Endometrium (tissue), 2 donors: Measurements from ENCODE around the gene MACROD1.
"Not testable (repeated sequence)": the region's sequence is repeated elsewhere in the genome, so short reads cannot be mapped to it uniquely, and the experiment has no call there.

Source experiments
- FAIRE-seq: peaks from 2 replicates; lab custom pipeline; 2012; peaks lifted over from hg19 to GRCh38; lab: Jason Lieb, UNC
- donor health status: control.
- donor health status: control.

The MACROD1 gene

GRCh38 chr11:64053699-64054098 is 112.2 kb downstream of the MACROD1 start:
- FAIRE-seq = no peak

- FAIRE-seq = no peak
Observed at GRCh38 chr11:64052938-64053622, 112.8 kb downstream of the MACROD1 start.

- no peak for FAIRE-seq
Observed at GRCh38 chr11:64052436-64052835, 113.5 kb downstream of the MACROD1 start.

GRCh38 chr11:64051297-64051696 is 114.6 kb downstream of the MACROD1 start:
- no peak for FAIRE-seq

GRCh38 chr11:64049509-64049908 is 116.4 kb downstream of the MACROD1 start:
- no peak for FAIRE-seq

- FAIRE-seq = no peak
Observed at GRCh38 chr11:64048042-64048854, 117.7 kb downstream of the MACROD1 start.

- FAIRE-seq = not testable (repeated sequence)
Observed at GRCh38 chr11:64047373-64047772, 118.5 kb downstream of the MACROD1 start.

GRCh38 chr11:64045700-64046099 is 120.2 kb downstream of the MACROD1 start:
- FAIRE-seq = no peak

- FAIRE-seq = no peak
Observed at GRCh38 chr11:64044730-64045393, 121.1 kb downstream of the MACROD1 start.

GRCh38 chr11:64043545-64043944 is 122.4 kb downstream of the MACROD1 start:
- FAIRE-seq = no peak

- FAIRE-seq = no peak
Observed at GRCh38 chr11:64042301-64042700, 123.6 kb downstream of the MACROD1 start.

GRCh38 chr11:64041846-64042245 is 124.1 kb downstream of the MACROD1 start:
- FAIRE-seq = no peak

- FAIRE-seq = no peak
Observed at GRCh38 chr11:64040684-64041322, 125.1 kb downstream of the MACROD1 start.

GRCh38 chr11:64039012-64039665 is 126.8 kb downstream of the MACROD1 start:
- no peak for FAIRE-seq

- FAIRE-seq = no peak
Observed at GRCh38 chr11:64038500-64038899, 127.4 kb downstream of the MACROD1 start.

- no peak for FAIRE-seq
Observed at GRCh38 chr11:64037027-64037634, 128.8 kb downstream of the MACROD1 start.

- FAIRE-seq = no peak
Observed at GRCh38 chr11:64036087-64037026, 129.6 kb downstream of the MACROD1 start.

- no peak for FAIRE-seq
Observed at GRCh38 chr11:64035576-64035975, 130.3 kb downstream of the MACROD1 start, which contains the start of gene FLRT1. Gene FLRT1, plus strand, starts transcription at chr11:64035931. Its CDS starts 80,337 bp downstream, at chr11:64116268.

- FAIRE-seq = no peak
Observed at GRCh38 chr11:64035081-64035524, 130.8 kb downstream of the MACROD1 start.

GRCh38 chr11:64034411-64034811 is 131.5 kb downstream of the MACROD1 start:
- no peak for FAIRE-seq
